Kidney glomerular epithelial cell (primary cell): Measurements from ENCODE around the gene FCRL3.

Experiments used
- DNase-seq: peaks from one replicate; lab custom pipeline; 2025; lab: John Stamatoyannopoulos, UW

Gene FCRL3

DNA sequence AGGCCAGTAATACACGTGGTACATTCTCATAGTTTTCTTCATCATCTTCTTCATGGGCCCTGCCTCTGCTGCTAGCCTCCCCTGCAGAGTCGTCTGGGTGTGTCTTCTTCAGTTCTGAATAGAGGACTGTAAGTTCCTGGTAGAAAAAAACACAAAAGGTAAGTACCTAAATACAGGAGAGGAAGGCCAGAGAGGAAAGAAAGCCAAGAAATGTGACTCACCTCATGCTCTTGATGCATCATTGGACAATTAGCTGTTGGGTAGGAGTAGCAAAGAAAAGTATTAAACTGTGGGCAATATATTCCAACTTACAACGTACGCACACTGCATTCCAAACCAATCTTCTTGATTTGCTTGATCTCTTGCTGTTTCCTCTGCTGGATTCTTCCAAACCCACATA lies 21.8 kb downstream of the FCRL3 start:
- no peak for DNase-seq

DNA sequence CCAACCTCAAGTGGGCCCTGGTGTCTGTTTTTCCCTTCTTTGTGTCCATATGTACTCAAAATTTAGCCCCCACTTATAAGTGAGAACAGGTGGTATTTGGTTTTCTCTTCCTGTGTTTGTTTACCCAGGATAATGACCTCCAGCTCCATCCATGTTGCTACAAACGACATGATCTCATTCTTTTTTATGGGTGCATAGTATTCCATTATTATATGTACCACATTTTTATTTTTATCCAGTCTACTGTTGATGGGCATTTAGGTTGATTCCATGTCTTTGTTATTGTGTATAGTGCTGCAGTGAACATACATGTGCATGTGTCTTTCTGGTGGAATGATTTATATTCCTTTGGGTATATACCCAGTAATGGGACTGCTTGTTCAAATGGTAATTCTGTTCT lies 27.6 kb downstream of the FCRL3 start:
- DNase-seq, result no peak

DNA sequence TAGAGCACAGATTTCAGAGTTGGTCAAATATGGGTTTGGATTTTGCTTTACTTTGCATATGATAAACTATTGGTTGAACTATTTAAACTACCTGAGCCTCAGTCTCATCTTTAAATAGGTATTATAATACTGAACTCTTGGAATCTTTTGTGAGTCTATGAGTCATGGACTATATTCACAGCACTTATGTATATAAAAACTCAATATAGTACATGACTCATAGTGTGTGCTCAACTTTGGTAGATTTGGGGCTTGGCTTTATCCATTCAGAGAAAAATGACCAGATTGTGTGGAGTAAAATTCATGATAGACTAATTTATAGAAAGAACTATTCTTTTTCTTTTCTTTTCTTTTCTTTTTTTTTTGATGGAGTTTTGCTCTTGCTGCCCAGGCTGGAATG lies 28.7 kb downstream of the FCRL3 start:
- DNase-seq, result no peak

DNA sequence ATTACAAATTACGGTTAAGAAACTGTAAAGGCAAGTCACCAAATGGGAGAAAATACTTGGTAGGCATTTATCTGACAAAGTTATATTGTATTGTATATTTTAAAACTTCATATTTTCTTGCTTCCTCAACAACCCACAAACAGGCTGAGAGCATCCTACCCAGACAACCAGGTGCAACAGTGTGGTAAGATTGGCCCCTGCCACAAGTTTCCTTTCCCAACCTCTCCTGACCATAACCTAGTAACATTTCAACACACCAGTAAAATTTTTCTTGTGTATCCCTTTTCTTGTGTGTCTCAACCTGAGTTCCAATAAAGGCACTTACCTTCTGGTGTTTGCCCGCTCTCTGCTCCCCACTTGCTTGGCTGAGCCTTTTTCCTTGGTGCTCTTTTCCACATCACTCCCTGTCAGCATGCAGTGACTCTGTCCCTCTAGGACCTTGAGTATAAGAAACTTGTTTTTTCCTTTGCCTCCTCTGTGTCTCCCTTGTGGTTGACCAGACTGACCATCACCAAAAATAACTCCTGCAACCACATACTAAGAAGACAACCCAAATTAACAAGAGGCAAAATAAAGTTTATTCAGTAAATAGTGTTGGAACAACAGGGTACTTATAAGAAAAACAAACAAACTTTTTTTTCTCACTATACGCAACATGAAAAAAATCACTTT lies 40.9 kb downstream of the FCRL3 start:
- no peak for DNase-seq

DNA sequence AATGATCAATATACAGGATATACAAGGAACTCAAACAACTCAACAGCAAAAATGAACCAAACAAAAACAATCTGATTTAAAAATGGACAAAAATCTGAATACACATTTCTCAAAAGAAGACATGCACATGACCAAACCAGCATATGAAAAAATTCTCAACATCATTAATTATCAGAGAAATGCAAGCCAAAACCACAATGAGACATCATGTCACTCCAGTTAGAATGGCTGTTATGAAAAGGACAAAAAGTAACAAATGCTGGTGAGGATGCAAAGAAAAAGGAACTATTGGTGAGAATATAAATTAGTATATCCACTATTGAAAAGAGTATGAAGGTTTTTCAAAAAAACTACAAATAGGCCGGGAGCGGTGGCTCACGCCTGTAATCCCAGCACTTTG lies 42.0 kb downstream of the FCRL3 start:
- no peak for DNase-seq

DNA sequence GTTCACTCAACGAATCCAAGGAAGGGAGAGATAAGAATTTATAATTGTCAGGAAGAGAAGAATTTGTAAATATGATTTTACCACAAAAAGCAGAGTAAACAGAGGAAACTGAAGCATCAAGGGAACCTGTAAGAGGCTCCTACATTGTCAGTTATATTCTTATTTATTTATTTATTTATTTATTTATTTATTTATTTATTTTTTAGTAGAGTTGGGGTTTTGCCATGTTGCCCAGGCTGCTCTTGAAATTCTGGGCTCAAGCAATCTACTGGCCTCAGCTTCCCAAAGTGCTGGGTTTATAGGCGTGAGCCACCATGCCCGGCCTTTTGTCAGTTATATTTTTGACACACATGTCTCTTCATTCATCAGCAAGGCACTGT lies 47.1 kb downstream of the FCRL3 start:
- DNase-seq, result no peak

DNA sequence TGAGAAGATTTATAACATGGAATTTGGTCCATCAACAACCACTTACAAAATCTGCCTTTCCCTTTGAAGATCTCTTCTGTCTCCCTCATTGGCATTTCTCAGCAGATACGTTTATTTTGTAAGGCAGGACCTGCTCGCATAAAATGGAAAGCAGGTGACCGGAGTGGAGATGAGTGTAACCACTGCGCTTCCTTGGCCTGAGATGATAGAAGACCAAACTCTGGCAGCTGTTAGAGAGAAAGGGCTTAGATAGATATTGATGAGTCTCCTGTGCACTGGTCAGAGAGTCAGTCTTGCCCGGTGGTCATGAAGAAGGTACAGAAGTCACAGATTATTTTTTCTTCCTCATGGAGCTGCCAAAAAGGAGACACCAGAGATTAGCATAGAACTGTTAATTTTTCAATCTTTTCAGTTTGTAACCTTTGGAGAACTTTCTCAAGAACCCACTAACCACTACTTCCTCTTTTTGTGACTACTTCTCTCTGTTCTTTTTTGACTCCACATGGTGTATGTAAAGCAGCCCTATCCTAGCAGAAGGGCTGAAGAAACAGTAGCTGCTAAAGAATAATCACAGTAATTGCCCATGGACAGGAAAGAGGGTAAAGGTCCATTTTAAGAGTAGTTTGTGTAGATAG lies 47.6 kb downstream of the FCRL3 start:
- no peak for DNase-seq

DNA sequence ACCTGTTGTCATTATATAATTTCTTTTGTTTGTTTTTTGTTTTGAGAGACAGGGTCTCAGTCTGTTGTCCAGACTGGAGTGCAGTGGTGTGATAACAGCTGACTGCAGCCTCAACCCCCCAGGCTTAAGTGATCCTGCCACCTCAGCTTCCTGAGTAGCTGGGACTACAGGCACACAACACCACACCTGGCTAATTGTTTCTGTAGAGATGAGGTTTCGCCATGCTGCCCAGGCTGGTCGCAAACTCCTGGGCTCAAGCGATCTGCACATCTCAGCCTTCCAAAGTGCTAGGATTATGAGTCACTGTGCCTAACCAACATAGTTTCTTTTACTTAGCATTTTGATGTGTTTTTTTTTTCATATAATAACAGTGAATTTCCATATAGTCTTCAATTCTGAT lies 52.3 kb downstream of the FCRL3 start:
- DNase-seq, result no peak

DNA sequence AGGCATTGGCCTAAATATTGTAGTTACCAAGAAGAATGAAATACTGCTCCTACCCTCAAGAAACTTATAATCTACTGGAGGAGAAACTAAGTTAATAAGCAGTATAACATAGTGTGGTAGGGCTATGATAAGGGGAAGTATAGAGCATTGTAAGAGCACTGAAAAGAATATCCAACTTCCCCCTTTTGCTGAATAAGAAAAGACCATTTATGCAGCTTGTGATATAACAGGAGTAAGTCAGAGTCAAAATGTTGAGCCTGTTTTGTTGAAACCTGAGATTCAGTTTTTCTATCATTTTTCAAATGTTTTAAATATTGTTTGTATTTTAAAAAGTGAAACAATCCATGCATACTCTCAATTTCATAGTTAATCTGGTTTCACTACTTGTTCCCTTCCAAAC lies 54.4 kb downstream of the FCRL3 start:
- DNase-seq, result no peak

DNA sequence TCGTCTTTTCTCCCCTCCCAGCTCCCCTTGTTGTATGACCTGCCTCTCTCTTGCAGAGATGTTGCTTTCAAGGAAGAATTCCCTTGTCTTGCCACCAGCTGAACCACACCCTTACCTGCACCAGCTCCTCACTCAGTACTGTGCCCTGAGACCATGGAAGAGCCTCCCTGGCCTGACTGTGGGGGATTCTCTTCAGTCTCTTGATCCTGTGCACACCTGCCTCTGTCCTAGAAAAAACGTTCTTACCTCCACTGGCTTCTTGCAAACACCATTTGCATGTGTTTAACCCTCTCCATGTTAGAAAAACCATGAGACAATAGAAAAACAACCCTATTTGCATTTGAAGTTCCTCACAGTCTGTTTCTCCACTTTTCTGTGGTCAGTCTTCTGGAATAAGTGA lies 59.4 kb downstream of the FCRL3 start:
- DNase-seq, result no peak

DNA sequence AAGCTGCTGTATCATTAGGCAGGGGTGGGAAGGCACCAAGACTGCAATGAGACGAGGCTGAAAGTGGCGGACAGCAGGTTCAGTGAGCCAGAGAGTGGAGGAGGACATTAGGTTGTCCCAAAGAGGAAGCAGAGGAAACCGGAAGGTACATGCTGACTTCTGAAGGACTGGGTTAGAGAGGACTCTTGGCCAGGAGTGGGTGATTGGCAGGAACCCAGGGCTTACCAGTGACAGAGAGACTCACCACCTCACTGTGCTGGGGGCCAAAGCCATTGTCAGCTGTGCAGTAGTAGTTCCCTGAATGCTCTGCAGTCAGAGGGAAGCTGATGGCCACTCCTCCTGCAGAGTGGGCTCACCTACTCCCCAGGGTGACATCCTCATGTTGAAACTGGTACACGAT lies 60.8 kb downstream of the FCRL3 start:
- DNase-seq, result no peak

DNA sequence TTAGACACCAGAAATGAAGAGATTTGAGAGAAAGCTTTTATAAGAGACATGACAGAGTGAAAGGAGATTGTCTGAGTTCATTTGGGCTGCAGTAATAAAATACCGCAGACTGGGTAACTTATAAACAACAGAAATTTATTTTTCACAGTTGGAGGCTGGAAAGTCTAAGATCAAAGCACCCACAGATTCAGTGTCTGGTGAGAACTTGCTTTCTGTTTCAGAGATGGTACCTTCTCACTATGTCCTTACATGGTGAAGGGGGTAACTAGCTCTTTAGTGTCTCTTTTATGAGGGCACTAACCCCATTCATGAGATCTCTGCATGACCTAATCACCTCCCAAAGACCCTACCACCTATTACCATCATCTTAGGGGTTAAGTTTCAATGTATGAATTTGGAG lies 71.8 kb downstream of the FCRL3 start:
- no peak for DNase-seq
